Endothelial cell of umbilical vein (primary cell): ENCODE measurements around the gene TRPV2. TPM values are rescaled to one million over a fixed set of nuclear protein-coding genes. Genes with fewer than 3 reads are reported as not detected.

Experiments
- BruUV-seq: library from RNA; stranded (reverse); fragments of 400-500 nt; replicated peaks from 2 replicates; lab custom pipeline; 2021; lab: Mats Ljungman, UMichigan
- CTCF ChIA-PET: fragments of 300-600, 350-600 bp; sonication (Branson Sonifier 250); formaldehyde crosslinking; loops from one replicate; lab custom pipeline; 2021; ENCODE audit warnings: antibody characterized with exemption, inconsistent platforms; lab: Charles Lee
- POLR2A ChIA-PET: fragments of 300-600, 350-600 bp; sonication (Branson Sonifier 250); formaldehyde crosslinking; loops from one replicate; lab custom pipeline; 2021; ENCODE audit warnings: antibody characterized with exemption, inconsistent platforms; lab: Charles Lee
- DNase-seq: peaks from one replicate; pipeline ENCODE4 v3.0.0-alpha.2; 2011; ENCODE audit warnings: low read depth, low spot score
- FAIRE-seq: peaks from 2 replicates; lab custom pipeline; 2011; peaks lifted over from hg19 to GRCh38; lab: Jason Lieb, UNC
- H2AFZ ChIP-seq: 2 replicates; pipeline ENCODE4 v1.6.0; 2012; ENCODE audit warnings: low read depth, low read length, control low read depth, inconsistent platforms
- H3K27ac ChIP-seq: 2 replicates; pipeline ENCODE4 v1.5.1; 2011; ENCODE audit warnings: low read depth, mild to moderate bottlenecking, control low read depth, low read length, moderate library complexity; ENCODE audit not compliant: insufficient read depth
- H3K27me3 ChIP-seq, 2 experiments: 2 replicates each; pipeline versions ENCODE4 v1.6.0 to v1.6.1; 2011; ENCODE audit warnings: low read length in 2 of 2, mixed read lengths in 1 of 2; ENCODE audit not compliant: control insufficient read depth in 2 of 2, insufficient read depth in 2 of 2
- H3K36me3 ChIP-seq, 2 experiments: 2 replicates in 1 of 2; 3 replicates in 1 of 2; pipeline ENCODE4 v1.5.1; 2011; ENCODE audit warnings: low read length in 2 of 2, mild to moderate bottlenecking in 1 of 2, moderate library complexity in 1 of 2; ENCODE audit not compliant: control insufficient read depth in 2 of 2, insufficient read depth in 2 of 2; ENCODE audit errors: extremely low read depth in 1 of 2
- H3K4me1 ChIP-seq: 3 replicates; pipeline ENCODE4 v1.5.1; 2011; ENCODE audit warnings: mild to moderate bottlenecking, low read length; ENCODE audit not compliant: control insufficient read depth, insufficient read depth; ENCODE audit errors: extremely low read depth
- H3K4me2 ChIP-seq: 2 replicates; pipeline ENCODE4 v1.6.1; 2011; ENCODE audit warnings: low read length, control low read depth, mixed read lengths; ENCODE audit not compliant: insufficient read depth
- H3K4me3 ChIP-seq, 3 experiments: fragments of 200-600 bp in 1 of 3; sonication (generic), shearing (Covaris generic) in 1 of 3; replicated peaks in 1 of 3; 2 replicates each; pipeline ENCODE4 v1.5.1; 2011 to 2016; ENCODE audit warnings: control low read depth in 3 of 3, low read length in 3 of 3, mild to moderate bottlenecking in 2 of 3, inconsistent platforms in 1 of 3, low read depth in 1 of 3, moderate library complexity in 1 of 3; ENCODE audit not compliant: insufficient read depth in 1 of 3
- H3K79me2 ChIP-seq: 2 replicates; pipeline ENCODE4 v1.6.0; 2012; ENCODE audit warnings: low read length, inconsistent platforms; ENCODE audit not compliant: control insufficient read depth, insufficient read depth
- H3K9ac ChIP-seq: replicated peaks from 2 replicates; pipeline ENCODE3; 2011; ENCODE audit warnings: low read length, control low read depth; ENCODE audit not compliant: insufficient read depth; ENCODE audit errors: extremely low read depth
- H3K9me1 ChIP-seq: replicated peaks from 3 replicates; pipeline ENCODE4 v1.6.0; 2011; ENCODE audit warnings: mild to moderate bottlenecking, low read length; ENCODE audit not compliant: control insufficient read depth, insufficient read depth; ENCODE audit errors: extremely low read depth
- H3K9me3 ChIP-seq: replicated peaks from 2 replicates; pipeline ENCODE4 v1.5.1; 2012; ENCODE audit warnings: low read length, inconsistent platforms; ENCODE audit not compliant: control insufficient read depth, insufficient read depth
- H4K20me1 ChIP-seq: replicated peaks from 2 replicates; pipeline ENCODE3; 2011; ENCODE audit warnings: mild to moderate bottlenecking, low read length; ENCODE audit not compliant: control insufficient read depth, insufficient read depth; ENCODE audit errors: extremely low read depth
- CTCF ChIP-seq, 2 donors: IDR thresholded peaks; 1 replicate in 1 of 2; 2 replicates in 1 of 2; pipeline ENCODE4 v1.5.1; 2011; ENCODE audit warnings: low read length in 2 of 2, mild to moderate bottlenecking in 2 of 2, moderate library complexity in 2 of 2, control low read depth in 1 of 2, inconsistent platforms in 1 of 2, low read depth in 1 of 2; ENCODE audit not compliant: insufficient read depth in 1 of 2; ENCODE audit errors: extremely low read depth in 1 of 2
- EZH2 ChIP-seq: IDR thresholded peaks from 2 replicates; pipeline ENCODE4 v1.6.1; 2012; ENCODE audit warnings: borderline replicate concordance, low read depth, mild to moderate bottlenecking, moderate library complexity, low read length, inconsistent platforms; ENCODE audit not compliant: severe bottlenecking
- JUN ChIP-seq: IDR thresholded peaks from 2 replicates; pipeline ENCODE4 v1.6.1; 2011; ENCODE audit warnings: borderline replicate concordance, low read depth; ENCODE audit not compliant: insufficient read length, insufficient read depth
- MAX ChIP-seq: IDR thresholded peaks from 2 replicates; pipeline ENCODE4 v1.6.1; 2011; ENCODE audit not compliant: insufficient read depth, insufficient read length
- MYC ChIP-seq: IDR thresholded peaks from one replicate; pipeline ENCODE4 v1.6.1; 2011; ENCODE audit warnings: mild to moderate bottlenecking, low read depth, low read length
- POLR2A ChIP-seq: IDR thresholded peaks from 2 replicates; pipeline ENCODE4 v1.6.1; 2012; ENCODE audit warnings: low read depth, mild to moderate bottlenecking, control low read depth, low read length
- dilution Hi-C: fragments of 300-500 bp; cut with MboI; formaldehyde crosslinking; loops from one replicate; pipeline ENCODE4 v1.15.0; 2019; ENCODE audit warnings: low sequenced_read_pairs; ENCODE audit not compliant: extremely low pct_ligation_motif_present
- intact Hi-C: fragments of 100-400 bp; cut with micrococcal nuclease; formaldehyde crosslinking; loops from one replicate; pipeline ENCODE4 v1.10.0; 2022
- polyA plus RNA-seq, 4 experiments: library from polyadenylated mRNA; depleted of rRNA in 3 of 4; stranded (reverse) in 3 of 4; unstranded in 1 of 4; fragments of >200 nt; gene quantifications; 2 replicates each; pipeline versions ENCODE4 v1.2.1 to v1.2.3, GENCODE V29; 2011 to 2012; ENCODE audit warnings: missing spikeins in 1 of 4
- total RNA-seq: library from RNA; stranded (reverse); gene quantifications from 2 replicates; pipeline ENCODE4 v1.2.3, GENCODE V29; 2021

TRPV2 gene
- total and polyA plus RNA-seq, 2 donors (not counting 3 experiments of a cell fraction or from before 2014, with no cell fraction given) = 4.2 to 10.6 TPM

GRCh38 chr17:16428098-16428882 lies 12.9 kb downstream of the TRPV2 start:
- intact Hi-C loops (loop anchor here (1.0 kb wide), 1 partner anchor 93 kb away; no protein-coding TSS in a partner anchor), dilution Hi-C loops (no loop called here)
- BruUV-seq = no TSS peak
- H3K27ac ChIP-seq = no peak overlapping the region
- no peaks in the 10 kb centered on the region for H3K36me3 ChIP-seq
- POLR2A ChIA-PET = interaction anchor here (1.0 to 1.7 kb wide), 2 partner anchors 10 to 47 kb away, joined by 5 to 10 read pairs; partner anchors contain the start of gene UBB
- no peak overlapping the region for H3K4me2 ChIP-seq
- H3K27me3 ChIP-seq = no peaks in the 10 kb centered on the region
- H2AFZ ChIP-seq = peak overlapping the region; percentile 1
- no peak overlapping the region for H3K9ac ChIP-seq
- FAIRE-seq (peak; percentile 74), DNase-seq (peak; percentile 29)
- no peaks in the 10 kb centered on the region for H3K9me1 ChIP-seq
- CTCF ChIA-PET = interaction anchor here (0.6 to 3.3 kb wide), 21 partner anchors 8 to 161 kb away, joined by 3 to 28 read pairs (median 4); partner anchors contain the start of genes CENPV, TRPV2 and UBB
- H3K9me3 ChIP-seq = no peaks in the 10 kb centered on the region
- H4K20me1 ChIP-seq = no peaks in the 10 kb centered on the region
- H3K79me2 ChIP-seq = no peaks in the 10 kb centered on the region
- TF ChIP-seq EZH2 (no peak), MYC (no peak), MAX (peak; percentile 65), JUN (no peak), CTCF (IDR thresholded peaks at IDR 0.05; ENCODE audit: extremely low read depth in 1 of 2, insufficient read depth in 1 of 2, low read depth in 1 of 2, low read length in 2 of 2) (peak; percentile 61 to 81), POLR2A (no peak)
- H3K4me3 ChIP-seq = no peak overlapping the region
- no peaks in the 10 kb centered on the region for H3K4me1 ChIP-seq
